DOHH2 (cell line): ENCODE measurements around the gene ADPGK.
"Not testable (repeated sequence)": the region's sequence is repeated elsewhere in the genome, so short reads cannot be mapped to it uniquely, and the experiment has no call there.

Experiments used
- CTCF ChIP-seq: fragments of 200-600 bp; sonication (generic); IDR thresholded peaks from one replicate; pipeline ENCODE4 v1.5.1; 2014; ENCODE audit warnings: antibody characterized with exemption, mild to moderate bottlenecking, low read depth, low read length; ENCODE audit not compliant: poor library complexity, severe bottlenecking
- EZH2phosphoT487 ChIP-seq: fragments of 200-600 bp; sonication (generic); IDR thresholded peaks from 2 replicates; pipeline ENCODE4 v1.6.1; 2017; ENCODE audit warnings: borderline replicate concordance, mild to moderate bottlenecking, antibody characterized with exemption, low read length, moderate library complexity, mixed read lengths

- TF ChIP-seq CTCF, EZH2phosphoT487: not testable (repeated sequence)
Measured at GRCh38 chr15:72728249-72728648, 55.3 kb downstream of the ADPGK start.
